ENCODE measurements around the gene LAMA3.
"Not testable (repeated sequence)": the region's sequence is repeated elsewhere in the genome, so short reads cannot be mapped to it uniquely, and the experiment has no call there.

LAMA3 gene

DNA sequence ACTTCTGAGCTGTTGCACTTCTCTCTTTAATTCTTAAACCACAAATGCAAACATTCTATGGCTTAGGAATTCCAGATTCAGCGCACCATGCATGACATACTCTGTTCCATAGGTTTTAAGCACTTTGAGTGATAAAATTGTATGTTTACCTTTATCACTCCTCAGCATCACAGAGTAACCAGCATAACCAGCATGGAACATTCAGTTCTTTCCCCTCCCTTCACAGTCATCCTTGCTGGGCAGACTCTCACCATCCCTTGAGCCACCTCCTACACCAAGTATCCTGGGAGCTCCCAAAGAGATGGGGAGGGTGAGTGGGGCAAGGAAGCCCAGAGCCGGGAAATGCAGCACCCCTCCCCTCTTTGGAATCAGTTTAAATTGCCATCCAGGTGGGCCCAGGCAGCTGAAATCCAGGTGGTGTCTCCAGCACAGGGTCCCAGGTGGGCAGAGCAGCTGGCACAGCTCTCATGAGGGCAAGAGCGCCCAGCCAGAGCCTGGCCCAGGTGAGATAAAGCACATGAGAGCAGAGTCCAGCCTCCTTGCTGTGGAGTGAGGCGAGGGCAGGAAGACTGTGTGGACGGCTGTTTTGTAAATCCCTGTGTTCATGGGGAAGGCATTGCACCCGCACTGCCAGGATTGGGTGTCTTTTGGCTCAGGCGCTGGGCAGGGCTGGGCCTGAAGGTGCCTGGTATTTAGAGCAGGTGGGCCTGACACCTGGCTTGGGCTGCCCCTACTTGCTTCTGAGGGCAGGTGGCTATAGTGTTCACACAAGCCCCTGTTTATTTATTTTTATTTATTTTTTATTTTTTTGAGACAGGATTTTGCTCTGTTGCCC, 36.8 kb downstream of the LAMA3 start:
- DNase-seq (ENCODE audit: low read depth in 1 of 2, low spot score in 1 of 2): no peak

DNA sequence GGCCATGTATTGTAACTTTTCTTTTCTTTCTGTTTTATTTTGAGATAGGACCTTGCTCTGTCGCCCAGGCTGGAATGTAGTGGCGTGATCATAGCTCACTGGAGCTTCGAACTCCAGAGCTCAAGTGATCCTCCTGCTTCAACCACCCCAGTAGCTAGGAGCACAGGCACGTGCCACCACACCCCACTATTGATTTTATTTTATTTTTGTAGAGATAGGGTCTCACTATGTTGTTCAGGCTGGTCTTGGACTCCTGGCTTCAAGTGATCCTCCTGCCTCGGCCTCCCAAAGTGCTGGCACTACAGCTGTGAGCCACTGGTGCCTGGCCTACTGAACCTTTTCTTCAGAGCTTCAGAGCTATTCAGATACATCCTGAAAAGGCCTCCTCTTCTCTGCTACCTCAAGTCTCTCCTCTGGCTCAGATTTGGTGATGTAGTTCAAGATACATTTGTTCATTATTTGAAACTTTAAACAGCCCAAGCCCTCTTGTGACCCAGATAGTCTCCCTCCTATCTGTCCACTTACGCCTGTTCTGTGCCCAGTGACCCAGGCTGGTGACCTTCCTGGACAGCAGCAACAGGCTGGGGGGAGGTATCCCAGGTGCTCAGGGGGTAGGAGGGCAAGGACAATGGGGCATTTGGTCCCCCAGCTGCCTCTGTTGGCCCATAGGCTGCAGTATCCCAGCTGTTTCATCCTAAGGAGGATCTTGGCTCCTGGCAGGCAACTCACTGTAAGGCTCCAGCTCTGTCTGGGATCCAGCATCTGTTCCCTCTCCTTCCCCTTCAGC, 38.6 kb downstream of the LAMA3 start:
- DNase-seq (ENCODE audit: low read depth in 1 of 2, low spot score in 1 of 2): no peak

DNA sequence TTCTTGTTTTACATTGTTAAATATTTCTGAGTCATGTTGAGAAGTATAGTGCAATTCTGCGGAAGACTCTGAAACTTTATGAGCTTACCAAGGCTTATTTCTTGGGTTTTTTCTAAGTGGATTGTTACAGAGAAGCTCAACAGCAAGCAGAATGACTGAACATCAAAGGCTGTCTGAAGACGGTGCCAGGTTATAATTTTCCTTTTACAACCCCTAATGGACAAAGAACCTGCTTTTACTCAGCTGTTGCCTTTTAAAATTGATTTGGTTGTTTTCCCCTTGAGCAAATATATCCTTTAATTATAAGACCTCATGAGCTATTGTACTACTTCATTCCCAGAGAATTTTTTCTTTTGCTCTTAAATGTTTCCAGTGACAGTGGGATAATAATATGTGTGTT, 41.6 kb downstream of the LAMA3 start:
- DNase-seq (ENCODE audit: low read depth in 1 of 2, low spot score in 1 of 2): no peak

DNA sequence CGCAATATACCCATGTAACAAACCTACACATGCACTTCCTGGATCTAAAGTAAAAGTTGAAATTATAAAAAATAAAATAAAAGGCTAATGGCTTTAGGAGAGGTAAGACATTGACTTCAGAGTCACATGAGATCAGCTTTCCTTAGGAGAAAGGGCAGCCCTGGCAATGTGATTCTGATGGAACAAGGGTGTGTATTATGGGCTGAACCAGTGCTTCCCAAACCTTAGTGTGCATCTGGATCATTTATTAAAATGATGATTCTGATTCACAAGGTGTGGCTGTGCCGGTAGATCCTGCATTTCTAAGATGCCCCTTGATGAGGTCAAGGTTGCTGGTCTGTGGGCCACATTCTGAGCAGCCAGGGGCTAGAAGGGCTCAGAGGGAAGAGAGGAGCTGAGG, 42.6 kb downstream of the LAMA3 start:
- no peak for DNase-seq (ENCODE audit: low read depth in 1 of 2, low spot score in 1 of 2)

DNA sequence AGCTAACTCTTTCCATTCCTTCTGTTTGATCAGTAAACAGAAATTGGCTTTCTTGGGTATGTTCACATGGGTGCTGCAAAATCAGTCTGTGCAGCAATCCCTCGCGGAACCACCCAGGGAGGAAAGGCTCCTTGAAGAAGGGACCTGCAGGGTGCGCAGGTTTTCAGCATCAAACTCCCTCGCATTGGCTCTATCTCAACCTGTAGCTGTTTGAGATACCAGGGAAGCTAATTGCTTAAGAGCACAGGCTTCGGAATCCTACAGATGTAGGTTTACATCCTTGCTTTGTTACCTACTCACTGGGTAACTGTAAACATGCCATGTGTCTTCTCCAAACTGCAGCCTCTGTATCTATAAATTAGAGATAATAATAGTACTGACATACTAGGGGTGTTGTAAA, 43.2 kb downstream of the LAMA3 start:
- no peak for DNase-seq (ENCODE audit: low read depth in 1 of 2, low spot score in 1 of 2)

DNA sequence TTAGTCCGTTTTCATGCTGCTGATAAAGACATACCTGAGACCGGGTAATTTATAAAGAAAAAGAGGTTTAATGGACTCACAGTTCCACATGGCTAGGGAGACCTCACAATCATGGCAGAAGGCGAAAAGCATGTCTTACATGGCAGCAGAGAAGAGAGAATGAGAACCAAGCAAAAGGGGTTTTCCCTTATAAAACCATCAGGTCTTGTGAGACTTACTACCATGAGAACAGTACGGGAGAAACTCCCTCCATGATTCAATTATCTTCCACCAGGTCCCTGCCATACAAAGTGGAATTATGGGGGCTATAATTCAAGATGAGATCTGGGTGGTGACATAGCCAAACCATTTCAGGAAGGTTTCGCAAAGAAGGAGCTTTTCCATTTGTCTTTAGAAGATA, 44.0 kb downstream of the LAMA3 start:
- DNase-seq (ENCODE audit: low read depth in 1 of 2, low spot score in 1 of 2): not testable (repeated sequence)

DNA sequence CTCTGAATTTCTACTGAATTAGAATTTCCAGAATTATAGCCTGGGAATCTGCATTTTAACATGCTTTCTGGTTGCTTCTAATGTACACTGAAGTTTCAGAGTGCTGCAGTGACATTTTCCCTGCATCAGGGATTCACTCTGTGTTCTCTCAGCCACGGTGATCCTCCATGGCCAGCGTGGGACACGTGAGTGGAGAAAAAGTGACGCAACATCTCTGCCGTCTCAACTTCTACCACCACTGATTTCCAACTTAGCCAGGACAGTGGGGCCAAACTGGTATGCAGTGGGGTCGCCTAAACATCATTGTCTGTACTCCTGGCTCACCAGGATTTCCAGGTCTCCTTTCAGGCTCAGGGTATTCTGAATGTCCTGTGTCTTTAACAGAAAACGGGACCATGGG, 44.6 kb downstream of the LAMA3 start:
- DNase-seq (ENCODE audit: low read depth in 1 of 2, low spot score in 1 of 2): no peak

DNA sequence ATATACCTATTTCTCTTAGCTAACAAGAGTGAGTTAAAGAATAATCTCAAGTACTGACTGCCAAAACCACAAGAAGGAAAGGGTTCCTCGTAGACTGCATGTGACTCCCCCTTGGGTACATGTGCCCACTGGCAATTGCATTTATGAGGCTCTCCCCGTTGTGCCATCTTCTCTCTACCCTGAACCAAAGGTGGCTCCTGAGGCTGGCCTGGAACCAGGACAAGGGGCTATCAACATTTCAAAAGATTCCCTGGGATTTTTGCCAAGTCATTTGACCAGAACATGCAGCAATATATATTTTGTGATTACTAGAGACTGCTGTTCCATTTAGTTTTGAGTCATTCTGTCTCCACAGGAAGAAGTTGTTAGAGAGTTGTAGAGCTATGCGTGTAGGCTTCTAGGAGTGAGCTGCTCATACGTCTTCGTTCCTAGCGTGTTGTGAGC, 45.8 kb downstream of the LAMA3 start:
- no peak for DNase-seq (ENCODE audit: low read depth in 1 of 2, low spot score in 1 of 2)

DNA sequence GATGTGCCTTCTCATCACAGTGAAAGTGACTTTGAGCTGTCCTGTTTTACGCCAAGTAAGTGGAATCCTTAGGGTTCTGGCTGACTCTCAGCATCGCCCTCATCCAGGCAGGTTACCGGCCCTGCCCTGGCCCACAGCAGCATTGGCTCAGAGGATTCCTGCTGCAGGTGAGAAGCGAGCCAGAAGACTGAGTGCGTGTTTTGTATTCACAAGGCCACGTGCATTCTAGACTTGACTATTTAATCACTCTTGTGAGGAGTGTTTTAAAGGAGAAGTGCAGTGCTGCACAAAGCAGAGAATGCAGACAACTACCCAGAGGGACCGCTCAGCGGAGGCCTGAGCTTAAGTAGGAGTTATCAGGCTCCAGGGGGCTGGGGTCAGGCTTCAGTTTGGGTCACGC, 48.3 kb downstream of the LAMA3 start:
- no peak for DNase-seq (ENCODE audit: low read depth in 1 of 2, low spot score in 1 of 2)

DNA sequence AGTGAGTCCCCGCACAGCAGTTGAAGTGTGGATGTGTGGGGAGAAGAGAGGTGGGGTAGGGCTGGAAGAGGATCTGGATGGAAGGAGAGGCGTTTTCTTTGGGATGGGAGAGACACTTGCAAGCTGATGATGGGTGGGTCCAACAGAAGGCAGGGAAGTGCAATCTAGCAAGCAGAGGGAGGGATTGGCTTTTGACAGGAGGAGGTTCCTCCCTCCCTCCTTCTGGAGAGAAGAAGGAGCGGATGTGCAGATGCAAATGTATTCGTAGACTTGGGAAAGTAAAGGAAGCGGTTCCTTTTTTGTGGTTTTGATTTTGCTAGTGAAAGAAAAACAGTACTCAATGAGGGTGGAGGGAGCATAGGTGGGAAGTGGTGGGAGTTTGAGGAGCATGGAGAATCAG, 48.9 kb downstream of the LAMA3 start:
- DNase-seq (ENCODE audit: low read depth in 1 of 2, low spot score in 1 of 2): no peak

DNA sequence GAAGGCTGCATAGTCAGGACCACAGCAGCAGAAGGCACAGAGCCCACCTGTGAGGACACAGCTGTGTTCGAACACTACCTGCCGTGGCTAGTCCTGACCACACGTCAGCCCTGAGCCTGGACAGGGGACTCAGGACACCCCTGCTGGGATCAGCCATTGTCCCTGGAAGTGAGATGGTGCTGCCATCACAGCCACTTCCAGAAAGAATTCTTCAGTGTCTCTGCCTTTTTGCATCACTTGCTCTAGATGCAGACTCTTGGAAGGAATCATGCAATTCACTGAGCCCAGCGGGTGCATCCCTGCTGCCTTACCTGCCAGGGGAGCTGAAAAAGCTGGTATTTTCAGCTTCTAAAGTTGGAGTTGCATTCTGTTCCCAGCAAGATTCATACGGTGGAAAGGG, 49.3 kb downstream of the LAMA3 start:
- DNase-seq (ENCODE audit: low read depth in 1 of 2, low spot score in 1 of 2): no peak

DNA sequence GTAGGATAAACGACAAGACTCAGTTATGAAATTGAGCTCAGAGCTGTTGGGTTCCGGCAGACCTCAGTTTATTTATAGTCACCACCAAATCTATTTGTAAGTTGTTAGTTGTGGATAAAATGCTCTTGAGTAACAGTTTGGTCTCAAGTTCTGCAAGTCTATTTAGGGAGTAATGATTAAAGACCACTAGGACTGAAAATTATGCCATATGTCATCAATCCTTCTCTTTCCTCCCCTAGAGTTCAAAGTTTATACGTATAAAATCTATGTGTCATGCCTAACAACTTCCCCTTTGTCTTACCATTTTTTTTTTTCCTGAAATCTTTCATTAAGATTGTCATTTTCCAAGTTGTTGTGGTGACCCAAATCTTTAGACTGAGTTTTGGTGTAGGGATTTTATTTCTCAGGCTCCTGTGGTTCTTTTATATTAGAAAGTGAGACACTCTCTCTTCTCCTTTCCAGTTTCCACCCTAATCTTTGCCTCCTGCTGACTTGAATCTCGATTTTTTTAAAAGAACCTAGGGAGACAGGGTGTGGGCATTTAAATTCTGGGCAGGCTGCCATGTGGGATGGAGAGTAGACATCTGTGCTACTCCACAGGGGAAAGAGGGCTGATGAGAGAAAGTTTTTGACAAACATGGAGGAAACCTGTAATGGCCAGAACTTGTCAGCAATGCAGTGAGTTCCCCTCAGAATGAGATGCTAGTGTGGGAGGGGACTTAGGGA, 51.0 kb downstream of the LAMA3 start:
- DNase-seq (ENCODE audit: low read depth in 1 of 2, low spot score in 1 of 2): no peak

DNA sequence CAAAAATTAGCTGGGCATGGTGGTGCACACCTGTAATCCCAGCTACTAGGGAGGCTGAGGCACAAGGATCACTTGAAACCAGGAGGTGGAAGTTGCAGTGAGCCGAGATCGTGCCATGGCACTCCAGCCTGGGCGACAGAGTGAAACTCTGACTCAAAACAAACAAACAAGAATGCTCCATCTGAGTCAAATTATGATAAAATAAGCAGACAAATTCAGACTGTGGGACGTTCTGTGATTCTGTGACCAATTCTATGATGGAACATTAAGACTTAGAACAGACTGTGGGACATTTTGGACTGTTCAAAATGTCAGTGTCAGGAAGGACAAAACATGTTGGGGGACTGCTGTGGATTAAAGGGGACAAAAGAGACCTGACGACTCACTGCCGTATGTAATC, 52.7 kb downstream of the LAMA3 start:
- DNase-seq (ENCODE audit: low read depth in 1 of 2, low spot score in 1 of 2): not testable (repeated sequence)

DNA sequence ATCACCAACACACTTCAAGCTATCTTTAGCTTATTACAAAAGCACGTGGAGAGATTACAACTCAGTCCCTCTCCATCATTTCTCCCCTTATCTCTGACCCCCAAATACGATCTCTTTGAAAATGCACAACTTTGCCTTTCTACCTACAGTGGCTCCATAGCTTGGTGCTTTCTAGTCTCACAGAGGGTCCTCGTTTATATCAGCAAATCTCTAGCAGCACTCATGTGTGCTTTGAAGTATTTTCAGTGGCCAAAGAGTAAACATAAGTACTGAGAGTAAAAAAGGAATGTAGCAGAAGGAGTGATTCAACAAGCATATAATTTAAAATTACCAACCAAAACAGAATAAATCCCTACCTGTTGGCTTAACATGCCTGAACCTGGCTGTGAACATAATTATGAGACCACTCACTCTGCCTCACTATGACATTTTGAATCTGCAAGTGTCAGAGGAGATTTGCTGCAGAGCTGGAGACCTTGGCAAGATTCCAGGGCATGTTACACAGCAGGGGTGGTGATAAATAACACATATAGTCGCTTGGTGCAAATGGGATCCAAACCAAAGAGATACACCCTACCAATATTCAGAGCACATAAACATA, 54.6 kb downstream of the LAMA3 start:
- DNase-seq (ENCODE audit: low read depth in 1 of 2, low spot score in 1 of 2): no peak

DNA sequence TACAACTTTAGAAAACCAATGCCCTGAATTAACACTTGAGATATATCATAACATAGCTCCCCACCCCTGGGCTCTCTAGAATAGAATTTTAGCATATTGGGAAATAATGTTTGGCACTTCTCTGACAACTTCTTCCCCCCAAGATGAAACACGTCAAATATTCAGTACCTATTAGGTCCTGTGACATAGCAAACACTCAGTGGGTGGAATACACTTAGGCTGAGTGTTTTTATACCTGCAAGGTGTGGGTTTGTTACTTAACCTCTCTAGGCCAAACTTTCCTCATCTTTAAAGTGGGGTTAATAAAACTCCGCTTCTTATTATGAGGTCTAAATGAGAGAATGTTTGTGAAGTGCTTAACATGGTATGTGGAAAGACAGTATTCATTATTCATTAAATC, 56.1 kb downstream of the LAMA3 start:
- DNase-seq (ENCODE audit: low read depth in 1 of 2, low spot score in 1 of 2): no peak

DNA sequence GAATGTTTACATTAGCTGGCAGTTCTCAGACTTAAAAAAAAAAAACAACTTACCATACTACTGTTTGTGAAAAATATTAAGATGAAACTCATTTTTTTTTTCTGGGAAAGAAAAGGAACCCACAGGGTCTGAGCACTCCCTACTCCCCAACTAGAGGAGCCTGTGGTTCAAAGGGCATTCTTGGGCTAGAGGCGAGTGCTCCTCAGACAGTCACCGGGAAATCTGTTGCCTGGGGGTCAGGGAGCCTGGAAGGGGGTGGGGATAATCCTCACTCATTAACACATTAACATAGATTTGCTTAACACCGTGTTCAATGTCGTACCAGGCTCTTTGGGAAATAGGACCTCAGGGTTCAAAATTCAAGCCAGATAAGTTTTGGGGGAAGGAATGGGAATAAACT, 57.6 kb downstream of the LAMA3 start:
- DNase-seq (ENCODE audit: low read depth in 1 of 2, low spot score in 1 of 2): no peak

DNA sequence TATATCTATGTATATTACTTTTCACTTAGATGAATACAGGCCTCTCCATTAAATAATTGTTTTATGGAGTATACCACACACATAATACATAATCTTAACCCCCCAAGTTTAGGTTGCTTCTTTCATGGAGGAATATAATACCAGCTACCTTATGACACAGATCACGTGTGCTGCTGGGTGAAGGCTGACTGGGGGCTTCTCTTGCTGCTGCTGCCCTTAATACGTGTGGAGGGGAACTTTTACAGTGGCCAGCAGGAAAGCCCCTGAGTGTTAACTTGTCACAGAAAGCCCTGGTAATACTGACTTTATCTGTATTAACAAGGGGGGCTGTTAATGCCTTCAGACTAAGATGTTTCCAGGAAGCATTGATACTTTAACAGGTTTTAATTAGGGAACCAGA, 63.1 kb downstream of the LAMA3 start:
- DNase-seq (ENCODE audit: low read depth in 1 of 2, low spot score in 1 of 2): no peak

DNA sequence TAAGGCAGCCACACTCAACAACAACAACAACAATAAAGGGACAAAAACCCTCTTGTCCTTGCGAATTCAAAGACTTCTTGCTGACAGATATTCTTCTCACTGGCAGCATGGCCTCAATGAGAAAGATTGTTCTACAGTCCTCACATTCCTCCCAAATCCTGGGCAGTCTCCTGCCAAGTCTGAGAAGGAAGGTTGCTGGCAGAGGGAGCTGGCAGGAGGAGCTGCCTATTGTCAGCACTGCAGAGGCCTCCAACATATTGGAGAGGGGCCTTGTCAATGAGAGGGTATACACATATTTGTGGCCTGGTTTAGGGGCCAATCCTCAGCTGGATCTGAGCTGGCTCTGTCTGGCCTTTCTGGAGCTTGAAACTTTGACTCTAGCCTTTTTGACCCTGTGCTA, 63.5 kb downstream of the LAMA3 start:
- DNase-seq (ENCODE audit: low read depth in 1 of 2, low spot score in 1 of 2): no peak

DNA sequence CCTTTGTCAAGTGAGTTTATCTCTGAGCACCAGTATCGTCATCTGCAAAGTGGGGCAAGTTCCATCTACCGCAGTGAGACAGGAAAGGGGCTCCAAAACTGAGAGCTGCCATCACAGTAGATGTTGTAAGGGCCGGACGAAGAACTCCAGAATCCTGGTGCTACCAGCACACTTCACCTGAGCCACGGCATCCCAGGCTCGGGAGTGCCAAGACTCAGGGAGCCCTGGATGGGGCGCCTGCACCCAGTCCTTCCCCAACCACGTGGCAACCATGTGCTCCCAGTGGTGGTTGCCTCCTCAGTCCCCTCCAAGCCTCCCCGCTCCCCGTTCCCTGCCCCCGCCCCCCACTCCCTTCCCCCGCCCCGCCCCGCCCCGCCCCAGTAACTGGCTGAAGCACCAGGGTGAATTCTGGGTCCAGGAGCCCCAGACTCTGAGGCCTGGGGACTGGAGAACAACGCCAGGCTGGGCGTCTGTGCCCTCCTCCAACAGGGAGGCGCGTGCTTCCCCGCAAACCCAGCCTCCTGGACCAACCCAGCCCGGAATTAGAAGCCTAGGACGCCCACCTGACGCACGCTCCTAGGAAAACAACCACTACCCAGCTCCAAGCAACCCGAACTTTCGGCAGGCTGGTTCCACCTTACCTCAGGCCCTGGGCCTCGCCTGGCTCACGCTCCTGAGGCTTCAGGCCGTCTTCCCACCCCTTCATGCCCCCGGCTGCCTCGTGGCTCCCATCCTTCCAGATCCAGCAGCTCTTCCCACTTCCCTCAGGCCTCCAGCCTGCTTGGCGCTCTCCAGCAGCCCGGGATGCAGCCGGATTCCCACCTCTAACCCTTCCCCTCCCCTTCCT, 67.6 kb downstream of the LAMA3 start:
- no peak for DNase-seq (ENCODE audit: low read depth in 1 of 2, low spot score in 1 of 2)

DNA sequence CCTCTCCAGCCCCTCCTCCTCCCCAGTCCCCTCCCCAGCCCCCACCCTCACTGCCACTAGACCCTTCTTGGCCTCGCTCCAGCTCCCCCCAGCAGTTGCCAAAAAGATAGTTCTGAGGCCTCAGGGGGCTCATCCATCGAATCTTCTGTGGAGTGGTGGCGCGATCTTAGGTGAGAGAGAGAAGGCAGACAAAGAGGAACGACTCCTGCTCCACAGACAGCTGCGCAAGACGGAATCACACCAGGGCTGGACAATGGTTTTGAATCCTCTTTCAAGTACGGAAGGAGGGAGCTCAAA, 68.1 kb downstream of the LAMA3 start:
- no peak for DNase-seq (ENCODE audit: low read depth in 1 of 2, low spot score in 1 of 2)

DNA sequence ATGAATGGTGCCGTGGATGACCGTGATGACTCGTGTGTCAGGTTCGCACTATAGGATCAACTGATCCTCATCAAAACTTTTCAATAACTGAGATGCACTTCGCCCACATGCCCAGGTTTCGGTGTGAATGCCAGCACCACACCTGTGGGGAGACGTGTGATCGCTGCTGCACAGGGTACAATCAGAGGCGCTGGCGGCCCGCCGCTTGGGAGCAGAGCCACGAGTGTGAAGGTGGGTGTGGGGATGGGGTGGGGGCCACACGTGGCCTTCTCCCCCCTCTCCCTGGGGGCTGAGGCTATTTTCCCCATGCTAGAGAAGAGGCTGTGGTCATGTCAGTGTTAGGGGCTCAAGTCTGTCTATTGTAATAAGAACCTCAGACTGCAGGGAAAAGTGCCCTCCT, 69.0 kb downstream of the LAMA3 start:
- DNase-seq (ENCODE audit: low read depth in 1 of 2, low spot score in 1 of 2): no peak

Measured in activated T-helper 1 cell treated with anti-CD3 and anti-CD28 coated beads, Interleukin-2, amount 50 U/mL, for 16 hours (primary cell).